Fibroblast of lung (primary cell): ENCODE measurements around the gene NUP93. TPM values are rescaled to one million over a fixed set of nuclear protein-coding genes. Genes with fewer than 3 reads are reported as not detected.

Experiments used
- DNase-seq, 2 donors: peaks; one replicate each; pipeline versions ENCODE4 v3.0.0 to v3.0.0-alpha.2; 2010; ENCODE audit warnings: low read depth in 2 of 2
- H2AFZ ChIP-seq: 2 replicates; pipeline ENCODE4 v1.5.1; 2012; ENCODE audit warnings: low read length, control low read depth, inconsistent platforms
- H3K27ac ChIP-seq: 2 replicates; pipeline ENCODE4 v1.5.1; 2011; ENCODE audit warnings: low read length, control low read depth; ENCODE audit not compliant: insufficient read depth
- H3K27me3 ChIP-seq: 2 replicates; pipeline ENCODE4 v1.5.1; 2011; ENCODE audit warnings: mild to moderate bottlenecking, low read length; ENCODE audit not compliant: control insufficient read depth, insufficient read depth
- H3K36me3 ChIP-seq: 2 replicates; pipeline ENCODE4 v1.5.1; 2011; ENCODE audit warnings: low read length; ENCODE audit not compliant: control insufficient read depth, insufficient read depth
- H3K4me1 ChIP-seq: 2 replicates; pipeline ENCODE4 v1.5.1; 2011; ENCODE audit warnings: low read length; ENCODE audit not compliant: control insufficient read depth, insufficient read depth; ENCODE audit errors: extremely low read depth
- H3K4me2 ChIP-seq: 2 replicates; pipeline ENCODE4 v1.5.1; 2011; ENCODE audit warnings: low read length, control low read depth; ENCODE audit not compliant: insufficient read depth; ENCODE audit errors: extremely low read depth
- H3K4me3 ChIP-seq, 4 experiments: fragments of 200-600 bp in 1 of 4; sonication (generic) in 1 of 4; replicated peaks in 1 of 4; 2 replicates each; pipeline ENCODE4 v1.5.1; 2011 to 2016; ENCODE audit warnings: low read length in 4 of 4, low read depth in 3 of 4, mild to moderate bottlenecking in 3 of 4, control low read depth in 2 of 4, inconsistent platforms in 1 of 4, mixed read lengths in 1 of 4; ENCODE audit not compliant: insufficient read depth in 1 of 4; ENCODE audit errors: control extremely low read depth in 1 of 4
- H3K79me2 ChIP-seq: 2 replicates; pipeline ENCODE4 v1.5.1; 2012; ENCODE audit warnings: mild to moderate bottlenecking, low read length, inconsistent platforms; ENCODE audit not compliant: control insufficient read depth, insufficient read depth
- H3K9ac ChIP-seq: 2 replicates; pipeline ENCODE4 v1.5.1; 2011; ENCODE audit warnings: mild to moderate bottlenecking, low read length, control low read depth; ENCODE audit not compliant: insufficient read depth
- H3K9me3 ChIP-seq: 2 replicates; pipeline ENCODE4 v1.5.1; 2012; ENCODE audit warnings: low read depth, low read length; ENCODE audit not compliant: control insufficient read depth, insufficient read depth
- H4K20me1 ChIP-seq: 2 replicates; pipeline ENCODE4 v1.5.1; 2011; ENCODE audit warnings: low read length; ENCODE audit not compliant: control insufficient read depth, insufficient read depth; ENCODE audit errors: extremely low read depth
- EZH2 ChIP-seq: IDR thresholded peaks from 2 replicates; pipeline ENCODE4 v1.5.1; 2012; ENCODE audit warnings: low read length, control low read depth, mild to moderate bottlenecking; ENCODE audit errors: missing control alignments
- polyA plus RNA-seq, 2 donors: library from polyadenylated mRNA; depleted of rRNA in 1 of 2; stranded (reverse) in 1 of 2; unstranded in 1 of 2; fragments of >200 nt; gene quantifications; 2 replicates each; pipeline ENCODE4 v1.2.1, GENCODE V29; 2011 to 2012; ENCODE audit warnings: missing spikeins in 1 of 2
- total RNA-seq: library from RNA; depleted of rRNA; stranded (reverse); fragments of >200 nt; gene quantifications from 2 replicates; pipeline ENCODE4 v1.2.1, GENCODE V29; 2014
- TF ChIP-seq, protein P1 (sequence below), 2 donors: IDR thresholded peaks in 1 of 2; conservative IDR thresholded peaks in 1 of 2; 1 replicate in 1 of 2; 2 replicates in 1 of 2; pipeline ENCODE4 v1.5.1; 2011 to 2012; ENCODE audit warnings: low read length in 2 of 2, control low read depth in 1 of 2, inconsistent platforms in 1 of 2, low read depth in 1 of 2, mild to moderate bottlenecking in 1 of 2

The NUP93 gene
- total and polyA plus RNA-seq, 2 donors (not counting 1 experiment from before 2014, with no cell fraction given), result 37.6 to 42.9 TPM

DNA sequence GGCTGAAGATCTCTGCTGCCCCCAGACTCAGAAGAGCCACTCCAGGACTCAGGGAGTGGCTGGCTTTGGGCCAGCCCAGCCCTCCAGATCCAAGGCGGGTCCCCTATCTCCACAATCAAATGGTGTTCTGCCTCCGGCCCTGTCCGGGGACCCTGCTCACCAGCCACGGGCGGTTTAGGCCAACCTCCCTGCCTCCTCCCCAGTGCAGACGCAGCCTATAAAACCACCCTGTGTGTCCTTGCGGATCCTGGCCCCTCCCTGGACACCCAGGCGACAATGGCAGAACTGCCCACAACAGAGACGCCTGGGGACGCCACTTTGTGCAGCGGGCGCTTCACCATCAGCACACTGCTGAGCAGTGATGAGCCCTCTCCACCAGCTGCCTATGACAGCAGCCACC, 135.0 kb downstream of the NUP93 start, which contains the start of gene SLC12A3:
Gene SLC12A3 (plus strand): TSS at position 248 of the 400 bp plus-strand sequence. CDS start 29 bp downstream, at position 277.
- no peak within 1 kb of the TSS for H3K4me3 ChIP-seq
- no peak for DNase-seq
- no peaks in the 10 kb centered on the region for H3K4me1 ChIP-seq
- H3K79me2 ChIP-seq, result no peaks in the 10 kb centered on the region
- no peaks in the 10 kb centered on the region for H4K20me1 ChIP-seq
- no peak for TF ChIP-seq EZH2
- TF ChIP-seq, protein P1, sequence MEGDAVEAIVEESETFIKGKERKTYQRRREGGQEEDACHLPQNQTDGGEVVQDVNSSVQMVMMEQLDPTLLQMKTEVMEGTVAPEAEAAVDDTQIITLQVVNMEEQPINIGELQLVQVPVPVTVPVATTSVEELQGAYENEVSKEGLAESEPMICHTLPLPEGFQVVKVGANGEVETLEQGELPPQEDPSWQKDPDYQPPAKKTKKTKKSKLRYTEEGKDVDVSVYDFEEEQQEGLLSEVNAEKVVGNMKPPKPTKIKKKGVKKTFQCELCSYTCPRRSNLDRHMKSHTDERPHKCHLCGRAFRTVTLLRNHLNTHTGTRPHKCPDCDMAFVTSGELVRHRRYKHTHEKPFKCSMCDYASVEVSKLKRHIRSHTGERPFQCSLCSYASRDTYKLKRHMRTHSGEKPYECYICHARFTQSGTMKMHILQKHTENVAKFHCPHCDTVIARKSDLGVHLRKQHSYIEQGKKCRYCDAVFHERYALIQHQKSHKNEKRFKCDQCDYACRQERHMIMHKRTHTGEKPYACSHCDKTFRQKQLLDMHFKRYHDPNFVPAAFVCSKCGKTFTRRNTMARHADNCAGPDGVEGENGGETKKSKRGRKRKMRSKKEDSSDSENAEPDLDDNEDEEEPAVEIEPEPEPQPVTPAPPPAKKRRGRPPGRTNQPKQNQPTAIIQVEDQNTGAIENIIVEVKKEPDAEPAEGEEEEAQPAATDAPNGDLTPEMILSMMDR (conservative IDR thresholded peaks at IDR 0.05 in 1 of 2, IDR thresholded peaks at IDR 0.05 in 1 of 2; ENCODE audit: low read depth in 1 of 2, low read length in 2 of 2), result no peak
- no peaks in the 10 kb centered on the region for H3K27me3 ChIP-seq
- no peaks in the 10 kb centered on the region for H3K36me3 ChIP-seq
- no peak within 1 kb of the TSS for H2AFZ ChIP-seq
- H3K9ac ChIP-seq, result no peak within 1 kb of the TSS
- H3K27ac ChIP-seq, result no peak within 1 kb of the TSS
- H3K4me2 ChIP-seq, result no peak within 1 kb of the TSS
- no peaks in the 10 kb centered on the region for H3K9me3 ChIP-seq

DNA sequence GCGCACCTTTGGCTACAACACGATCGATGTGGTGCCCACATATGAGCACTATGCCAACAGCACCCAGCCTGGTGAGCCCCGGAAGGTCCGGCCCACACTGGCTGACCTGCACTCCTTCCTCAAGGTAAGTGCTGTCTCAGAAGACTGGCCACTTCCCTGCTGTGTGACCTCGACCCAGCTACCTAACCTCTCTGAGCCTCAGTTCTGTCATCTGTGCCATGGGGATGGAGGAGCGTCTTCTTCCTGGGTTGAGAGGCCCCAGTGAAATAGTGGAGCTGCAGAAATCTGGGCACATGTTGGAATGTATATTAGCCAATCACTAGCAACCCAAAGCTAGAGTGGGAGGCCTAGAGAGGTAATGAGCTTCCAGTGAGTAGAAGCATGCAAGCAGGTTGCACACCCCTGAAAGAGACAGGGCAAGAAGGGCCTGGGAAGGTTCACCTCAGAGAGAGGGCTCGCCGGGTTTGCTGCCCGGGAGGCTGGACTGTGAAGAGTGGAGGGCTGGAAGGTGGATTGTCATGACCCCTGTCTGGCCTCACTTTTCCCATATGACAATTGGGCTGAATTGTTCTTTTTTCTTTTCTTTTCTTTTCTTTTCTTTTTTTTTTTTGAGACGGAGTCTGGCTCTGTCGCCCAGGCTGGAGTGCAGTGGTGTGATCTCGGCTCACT, 135.6 kb downstream of the NUP93 start:
- H4K20me1 ChIP-seq, result no peaks in the 10 kb centered on the region
- no peaks in the 10 kb centered on the region for H3K36me3 ChIP-seq
- H3K79me2 ChIP-seq, result no peaks in the 10 kb centered on the region
- TF ChIP-seq, protein P1 (conservative IDR thresholded peaks at IDR 0.05 in 1 of 2, IDR thresholded peaks at IDR 0.05 in 1 of 2; ENCODE audit: low read depth in 1 of 2, low read length in 2 of 2), result no peak
- no peak for TF ChIP-seq EZH2
- H3K27me3 ChIP-seq, result no peaks in the 10 kb centered on the region
- H2AFZ ChIP-seq, result no peak overlapping the region
- H3K4me2 ChIP-seq, result no peak overlapping the region
- DNase-seq, result no peak
- H3K27ac ChIP-seq, result no peak overlapping the region
- H3K4me3 ChIP-seq, result no peak overlapping the region
- H3K4me1 ChIP-seq, result no peaks in the 10 kb centered on the region
- H3K9me3 ChIP-seq, result no peaks in the 10 kb centered on the region
- H3K9ac ChIP-seq, result no peak overlapping the region

DNA sequence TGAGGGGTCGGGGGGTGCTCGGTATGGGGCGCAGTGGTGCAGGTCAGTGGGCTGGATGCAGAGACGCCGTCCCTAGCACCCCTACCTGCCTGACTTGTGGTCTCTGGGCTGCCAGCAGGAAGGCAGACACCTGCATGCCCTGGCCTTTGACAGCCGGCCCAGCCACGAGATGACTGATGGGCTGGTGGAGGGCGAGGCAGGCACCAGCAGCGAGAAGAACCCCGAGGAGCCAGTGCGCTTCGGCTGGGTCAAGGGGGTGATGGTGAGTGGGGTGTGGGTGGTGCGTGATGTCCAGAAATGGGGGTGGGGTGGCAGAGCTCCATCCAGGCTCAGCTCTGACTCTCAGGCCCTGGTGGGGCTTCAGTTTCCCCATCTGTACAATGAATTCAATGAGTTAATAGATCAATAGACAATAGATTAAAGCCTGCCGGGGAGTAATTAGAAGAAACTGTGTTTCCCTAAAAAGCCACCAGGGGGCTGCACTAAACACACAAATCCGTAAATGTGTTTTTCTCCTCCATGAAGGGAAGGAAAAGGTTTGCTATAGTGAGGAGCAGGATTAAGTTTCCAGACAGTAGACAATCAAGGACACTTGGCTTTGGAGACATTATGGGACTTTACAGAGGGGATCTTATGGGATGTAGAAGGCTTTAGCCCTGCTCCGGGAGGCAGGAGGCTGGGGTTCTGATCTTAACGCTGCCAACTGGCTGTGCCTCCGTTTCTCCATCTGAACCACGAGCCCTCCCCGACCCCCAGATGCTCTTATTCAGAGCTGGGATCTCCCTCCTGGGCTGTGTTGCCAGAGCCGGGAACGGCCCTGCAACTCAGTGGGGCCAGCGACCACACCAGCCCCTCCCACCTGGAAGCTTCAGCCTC, 137.3 kb downstream of the NUP93 start:
- no peak overlapping the region for H3K27ac ChIP-seq
- H3K27me3 ChIP-seq, result no peaks in the 10 kb centered on the region
- H3K9ac ChIP-seq, result no peak overlapping the region
- H3K9me3 ChIP-seq, result no peaks in the 10 kb centered on the region
- peak; percentile 50 to 78 for DNase-seq
- TF ChIP-seq, protein P1 (conservative IDR thresholded peaks at IDR 0.05 in 1 of 2, IDR thresholded peaks at IDR 0.05 in 1 of 2; ENCODE audit: low read depth in 1 of 2, low read length in 2 of 2), result peak; percentile 65 to 79
- TF ChIP-seq EZH2, result no peak
- H2AFZ ChIP-seq, result peak overlapping the region; percentile 54
- H3K36me3 ChIP-seq, result no peaks in the 10 kb centered on the region
- H3K4me2 ChIP-seq, result no peak overlapping the region
- H3K4me3 ChIP-seq, result no peak overlapping the region
- H3K79me2 ChIP-seq, result no peaks in the 10 kb centered on the region
- no peaks in the 10 kb centered on the region for H3K4me1 ChIP-seq
- H4K20me1 ChIP-seq, result no peaks in the 10 kb centered on the region
